CD4-positive, alpha-beta memory T cell (primary cell): Measurements from ENCODE around the gene WIZ. TPM values are rescaled to one million over a fixed set of nuclear protein-coding genes. Genes with fewer than 3 reads are reported as not detected.
"Not testable (repeated sequence)": the region's sequence is repeated elsewhere in the genome, so short reads cannot be mapped to it uniquely, and the experiment has no call there.

Experiments
- CTCF ChIA-PET: fragments of 350-600 bp; sonication (Branson Sonifier 250); formaldehyde crosslinking; loops from one replicate; lab custom pipeline; 2021; ENCODE audit warnings: inconsistent platforms; ENCODE audit not compliant: partially characterized antibody; lab: Charles Lee
- POLR2A ChIA-PET: fragments of 350-600 bp; sonication (Branson Sonifier 250); formaldehyde crosslinking; loops from one replicate; lab custom pipeline; 2021; ENCODE audit not compliant: partially characterized antibody; lab: Charles Lee
- DNase-seq, 5 donors: peaks; one replicate each; pipeline versions ENCODE4 v3.0.0 to v3.0.0-alpha.2; 2020 to 2022; ENCODE audit warnings: mixed read lengths in 1 of 5
- H3K27ac ChIP-seq: one replicate; pipeline ENCODE4 v1.7.0; 2013; ENCODE audit warnings: low read depth, low read length
- H3K27me3 ChIP-seq: 2 replicates; pipeline ENCODE4 v1.7.0; 2013; ENCODE audit warnings: mild to moderate bottlenecking, low read length, moderate library complexity; ENCODE audit not compliant: insufficient read depth
- H3K36me3 ChIP-seq: 2 replicates; pipeline ENCODE4 v1.7.0; 2013; ENCODE audit warnings: mild to moderate bottlenecking, low read length, moderate library complexity; ENCODE audit not compliant: insufficient read depth
- H3K4me1 ChIP-seq: 2 replicates; pipeline ENCODE4 v1.7.0; 2013; ENCODE audit warnings: mild to moderate bottlenecking, low read length, moderate library complexity; ENCODE audit not compliant: insufficient read depth
- H3K4me3 ChIP-seq, 2 donors: one replicate each; pipeline ENCODE4 v1.7.0; 2013; ENCODE audit warnings: low read length in 2 of 2, mild to moderate bottlenecking in 1 of 2
- H3K9me3 ChIP-seq, 2 donors: one replicate each; pipeline ENCODE4 v1.7.0; 2013; ENCODE audit warnings: low read length in 2 of 2, control low read depth in 1 of 2; ENCODE audit not compliant: control insufficient read depth in 1 of 2
- H3K27ac Mint-ChIP-seq, 7 donors: one replicate each; pipeline ENCODE4 v1.8.0; 2020 to 2021; ENCODE audit warnings: mixed read lengths in 7 of 7, mild to moderate bottlenecking in 6 of 7, inconsistent platforms in 3 of 7, moderate library complexity in 3 of 7
- H3K27me3 Mint-ChIP-seq, 2 donors: one replicate each; pipeline ENCODE4 v1.8.0; 2020 to 2021; ENCODE audit warnings: mixed read lengths in 2 of 2
- H3K36me3 Mint-ChIP-seq, 2 donors: one replicate each; pipeline ENCODE4 v1.8.0; 2020 to 2021; ENCODE audit warnings: mixed read lengths in 2 of 2, inconsistent platforms in 1 of 2, mild to moderate bottlenecking in 1 of 2
- H3K4me1 Mint-ChIP-seq, 4 donors: one replicate each; pipeline ENCODE4 v1.8.0; 2020 to 2021; ENCODE audit warnings: mixed read lengths in 4 of 4, mild to moderate bottlenecking in 1 of 4
- H3K4me3 Mint-ChIP-seq, 8 donors: one replicate each; pipeline ENCODE4 v1.8.0; 2020 to 2021; ENCODE audit warnings: mixed read lengths in 8 of 8, mild to moderate bottlenecking in 7 of 8, moderate library complexity in 6 of 8, inconsistent platforms in 3 of 8
- H3K9me3 Mint-ChIP-seq, 8 donors: one replicate each; pipeline ENCODE4 v1.8.0; 2020 to 2021; ENCODE audit warnings: mixed read lengths in 8 of 8, mild to moderate bottlenecking in 5 of 8, inconsistent platforms in 3 of 8, moderate library complexity in 1 of 8
- intact Hi-C: fragments of 100-400 bp; cut with micrococcal nuclease; formaldehyde crosslinking; loops from one replicate; pipeline ENCODE4 v1.15.1; 2023
- polyA plus RNA-seq, 2 donors: library from polyadenylated mRNA; unstranded; fragments of 300-500 nt; fragmentation: Illumina TruSeq; gene quantifications; one replicate each; pipeline ENCODE4 v1.2.3, GENCODE V29; 2021
- total RNA-seq, 2 experiments: library from RNA; stranded (reverse); gene quantifications; one replicate each; pipeline ENCODE4 v1.2.3, GENCODE V29; 2021

Gene WIZ
- total and polyA plus RNA-seq, 4 experiments from 2014 or later: 0.03 to 30.0 (median 15.6) TPM

- H3K4me1 ChIP-seq: peaks cover 63% of the 10 kb centered on the region
- DNase-seq: no peak
- Mint-ChIP-seq H3K27ac (peak overlapping the region in 2 of 7 donors; percentile 19 to 60), H3K36me3 (peaks cover 17 to 33% of the 10 kb centered on the region in 2 donors), H3K4me1 (peaks cover 33 to 56% (median 43%) of the 10 kb centered on the region in 4 donors), H3K4me3 (peak overlapping the region in 2 of 8 donors; percentile 26 to 39), H3K9me3 (no peaks in the 10 kb centered on the region), H3K27me3 (no peaks in the 10 kb centered on the region)
- ChIA-PET CTCF (interaction anchor here (0.7 to 1.3 kb wide), 2 partner anchors 142 to 321 kb away, joined by 3 to 6 read pairs; no protein-coding TSS in a partner anchor), POLR2A (interaction anchor here (1.5 kb wide), 1 partner anchor 33 kb away, joined by 3 read pairs; the partner anchor contains the start of gene AKAP8)
- H3K4me3 ChIP-seq: no peak overlapping the region
- H3K36me3 ChIP-seq: peaks cover 6% of the 10 kb centered on the region
- H3K9me3 ChIP-seq: no peaks in the 10 kb centered on the region
- no peak overlapping the region for H3K27ac ChIP-seq
- intact Hi-C loops: no loop called here
- H3K27me3 ChIP-seq: no peaks in the 10 kb centered on the region
Measured at GRCh38 chr19:15412832-15413231, 36.9 kb downstream of the WIZ start.

- H3K4me3 ChIP-seq, H3K27me3 ChIP-seq, H3K36me3 ChIP-seq, H3K9me3 ChIP-seq, H3K4me3 Mint-ChIP-seq, H3K27ac ChIP-seq, intact Hi-C loops, DNase-seq, H3K9me3 Mint-ChIP-seq, H3K27me3 Mint-ChIP-seq: not testable (repeated sequence)
- Mint-ChIP-seq H3K27ac (peak overlapping the region in 1 of 7 donors; percentile 37), H3K36me3 (peaks cover 12 to 39% of the 10 kb centered on the region in 2 donors), H3K4me1 (peaks cover 26 to 55% (median 37%) of the 10 kb centered on the region in 4 donors)
- POLR2A ChIA-PET: interaction anchor here (1.6 to 1.9 kb wide), 2 partner anchors 8 to 9 kb away, joined by 4 to 6 read pairs; partner anchors contain the start of gene AKAP8L
- H3K4me1 ChIP-seq: peaks cover 48% of the 10 kb centered on the region
- CTCF ChIA-PET: interaction anchor here (0.7 kb wide), 1 partner anchor 31 kb away, joined by 3 read pairs; no protein-coding TSS in a partner anchor
Measured at GRCh38 chr19:15411351-15411750, 38.4 kb downstream of the WIZ start.

GRCh38 chr19:15404780-15405211 lies 45.0 kb downstream of the WIZ start:
- Histone ChIP-seq H3K36me3 (peaks cover 53% of the 10 kb centered on the region), H3K27ac (no peak overlapping the region), H3K4me1 (peaks cover 7% of the 10 kb centered on the region), H3K27me3 (no peaks in the 10 kb centered on the region), H3K4me3 (no peak overlapping the region), H3K9me3 (no peaks in the 10 kb centered on the region)
- ChIA-PET CTCF (interaction anchor here (0.5 kb wide), 1 partner anchor 9 kb away, joined by 4 read pairs; no protein-coding TSS in a partner anchor), POLR2A (interaction anchor here (0.9 kb wide), 1 partner anchor 151 kb away, joined by 3 read pairs; no protein-coding TSS in a partner anchor)
- Mint-ChIP-seq H3K36me3 (peaks cover 24 to 64% of the 10 kb centered on the region in 2 donors), H3K27me3 (no peaks in the 10 kb centered on the region), H3K27ac (peak overlapping the region in 6 of 7 donors; percentile 36 to 84 (median 46)), H3K9me3 (peaks cover 0 to 2% (median 0%) of the 10 kb centered on the region in 8 donors), H3K4me1 (peaks cover 20 to 57% (median 37%) of the 10 kb centered on the region in 4 donors), H3K4me3 (peak overlapping the region in 1 of 8 donors; percentile 11)
- DNase-seq: no peak
- intact Hi-C loops: no loop called here

- intact Hi-C loops: no loop called here
- peaks cover 0 to 2% (median 0%) of the 10 kb centered on the region in 8 donors for H3K9me3 Mint-ChIP-seq
- peaks cover 18 to 52% (median 33%) of the 10 kb centered on the region in 4 donors for H3K4me1 Mint-ChIP-seq
- Histone ChIP-seq H3K4me3 (no peak overlapping the region), H3K9me3 (no peaks in the 10 kb centered on the region), H3K36me3 (peaks cover 55% of the 10 kb centered on the region), H3K27ac (no peak overlapping the region), H3K4me1 (peaks cover 3% of the 10 kb centered on the region), H3K27me3 (no peaks in the 10 kb centered on the region)
- ChIA-PET CTCF (interaction anchor here (0.5 kb wide), 1 partner anchor 9 kb away, joined by 4 read pairs; no protein-coding TSS in a partner anchor), POLR2A (interaction anchor here (1.2 kb wide), 1 partner anchor 15 kb away, joined by 3 read pairs; the partner anchor contains the start of gene AKAP8L)
- H3K27ac Mint-ChIP-seq: peak overlapping the region in 6 of 7 donors; percentile 36 to 84 (median 46)
- DNase-seq: no peak
- H3K27me3 Mint-ChIP-seq: no peaks in the 10 kb centered on the region
- H3K36me3 Mint-ChIP-seq: peaks cover 20 to 64% of the 10 kb centered on the region in 2 donors
- H3K4me3 Mint-ChIP-seq: no peak overlapping the region
Measured at GRCh38 chr19:15404097-15404779, 45.5 kb downstream of the WIZ start.

- Mint-ChIP-seq H3K4me3 (no peak overlapping the region), H3K36me3 (peaks cover 17 to 64% of the 10 kb centered on the region in 2 donors), H3K9me3 (peaks cover 0 to 2% (median 0%) of the 10 kb centered on the region in 8 donors), H3K27ac (no peak overlapping the region), H3K27me3 (no peaks in the 10 kb centered on the region), H3K4me1 (peaks cover 17 to 46% (median 30%) of the 10 kb centered on the region in 4 donors)
- H3K4me3 ChIP-seq: no peak overlapping the region
- intact Hi-C loops: no loop called here
- peaks cover 60% of the 10 kb centered on the region for H3K36me3 ChIP-seq
- no peaks in the 10 kb centered on the region for H3K27me3 ChIP-seq
- no peak for DNase-seq
- POLR2A ChIA-PET: interaction anchor here (1.2 to 2.3 kb wide), 4 partner anchors 8 to 24 kb away, joined by 3 to 8 read pairs (median 4); partner anchors contain the start of genes AKAP8 and AKAP8L
- CTCF ChIA-PET: interaction anchor here (2.3 kb wide), 1 partner anchor 16 kb away, joined by 6 read pairs; the partner anchor contains the start of gene AKAP8L
- no peak overlapping the region for H3K27ac ChIP-seq
- H3K9me3 ChIP-seq: no peaks in the 10 kb centered on the region
- H3K4me1 ChIP-seq: no peaks in the 10 kb centered on the region
Measured at GRCh38 chr19:15403151-15403531, 46.6 kb downstream of the WIZ start.

- Histone ChIP-seq H3K4me1 (no peaks in the 10 kb centered on the region), H3K27ac (no peak overlapping the region), H3K27me3 (no peaks in the 10 kb centered on the region), H3K36me3 (peaks cover 65% of the 10 kb centered on the region), H3K9me3 (no peaks in the 10 kb centered on the region), H3K4me3 (no peak overlapping the region)
- intact Hi-C loops: no loop called here
- ChIA-PET POLR2A (interaction anchor here (0.6 to 2.3 kb wide), 4 partner anchors 9 to 153 kb away, joined by 3 to 8 read pairs (median 4); partner anchors contain the start of gene AKAP8), CTCF (interaction anchor here (0.6 to 2.3 kb wide), 2 partner anchors 10 to 16 kb away, joined by 4 to 6 read pairs; partner anchors contain the start of gene AKAP8L)
- no peak overlapping the region for H3K27ac Mint-ChIP-seq
- peaks cover 17 to 41% (median 26%) of the 10 kb centered on the region in 4 donors for H3K4me1 Mint-ChIP-seq
- peaks cover 0 to 2% (median 0%) of the 10 kb centered on the region in 8 donors for H3K9me3 Mint-ChIP-seq
- H3K27me3 Mint-ChIP-seq: no peaks in the 10 kb centered on the region
- DNase-seq: no peak
- peaks cover 22 to 64% of the 10 kb centered on the region in 2 donors for H3K36me3 Mint-ChIP-seq
- no peak overlapping the region for H3K4me3 Mint-ChIP-seq
Measured at GRCh38 chr19:15402411-15403150, 47.2 kb downstream of the WIZ start.
